GM12891 (cell line): ENCODE data around the gene ZNF236.

Experiments
- POLR2A ChIP-seq: IDR thresholded peaks from 2 replicates; pipeline ENCODE4 v1.6.1; 2011; ENCODE audit warnings: low read depth, low read length, control low read depth
- POLR2AphosphoS5 ChIP-seq: IDR thresholded peaks from 2 replicates; pipeline ENCODE4 v1.6.1; 2011; ENCODE audit warnings: low read depth, low read length, control low read depth
- TAF1 ChIP-seq: IDR thresholded peaks from 2 replicates; pipeline ENCODE4 v1.6.1; 2011; ENCODE audit warnings: low read depth, low read length, control low read depth

DNA sequence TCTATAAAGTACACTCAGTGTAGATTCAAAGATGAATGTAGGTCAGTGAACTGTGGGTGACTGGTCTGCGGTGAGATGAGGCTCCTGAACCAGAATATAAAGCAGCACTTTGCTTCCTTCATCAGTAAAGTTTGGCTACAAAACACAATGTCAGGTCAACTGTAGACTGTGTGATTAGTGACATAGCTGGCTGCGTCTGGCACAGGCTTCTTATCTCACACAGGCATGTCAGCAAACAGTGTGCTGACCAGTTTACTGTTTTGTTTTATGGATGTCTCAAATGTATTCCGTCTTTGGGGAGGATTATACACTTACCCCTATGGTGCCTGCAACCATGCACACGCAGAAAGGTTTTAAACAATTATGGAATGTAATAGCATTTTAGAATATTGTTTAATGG lies 87.1 kb downstream of the ZNF236 start:
- TF ChIP-seq POLR2A (no peak), POLR2AphosphoS5 (no peak), TAF1 (no peak)
